NT2/D1 (cell line): ENCODE measurements around the gene MPP3.

Experiments used
- SUZ12 ChIP-seq: IDR thresholded peaks from 2 replicates; pipeline ENCODE4 v1.6.1; 2011; ENCODE audit not compliant: insufficient read length, insufficient read depth; ENCODE audit errors: extremely low read depth
- YY1 ChIP-seq: IDR thresholded peaks from 2 replicates; pipeline ENCODE4 v1.6.1; 2011; ENCODE audit not compliant: insufficient read length, insufficient read depth
- ZNF274 ChIP-seq: IDR thresholded peaks from 2 replicates; pipeline ENCODE4 v1.6.1; 2011; ENCODE audit warnings: mild to moderate bottlenecking, low read depth, low read length

DNA sequence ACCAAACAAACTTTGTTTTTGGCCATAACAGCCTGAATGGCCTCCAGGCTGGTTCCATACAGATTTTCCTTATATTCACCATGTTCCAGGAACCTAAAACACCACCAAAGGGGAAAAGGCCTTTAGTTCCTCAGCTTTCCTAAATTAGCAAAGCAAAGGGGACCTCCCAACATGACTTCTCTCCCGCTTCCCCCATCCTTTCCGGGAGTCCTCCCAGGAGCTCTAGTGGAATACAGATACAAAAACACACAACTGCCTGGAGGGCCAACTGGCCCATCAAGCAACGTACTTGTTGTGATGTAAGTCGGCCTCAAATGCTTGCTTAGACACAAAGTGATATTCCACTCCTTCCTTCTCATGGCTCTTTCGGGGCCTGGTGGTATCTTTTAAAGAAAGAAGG, 22.1 kb downstream of the MPP3 start:
- TF ChIP-seq ZNF274, result no peak
- no peak for TF ChIP-seq SUZ12
- TF ChIP-seq YY1, result no peak
